ENCODE measurements around the gene HAP1. TPM values are rescaled to one million over a fixed set of nuclear protein-coding genes. Genes with fewer than 3 reads are reported as not detected.
"Not testable (repeated sequence)": the region's sequence is repeated elsewhere in the genome, so short reads cannot be mapped to it uniquely, and the experiment has no call there.

HAP1 gene
- total RNA-seq, 1 experiment from 2014 or later, result 3.2 TPM

DNA sequence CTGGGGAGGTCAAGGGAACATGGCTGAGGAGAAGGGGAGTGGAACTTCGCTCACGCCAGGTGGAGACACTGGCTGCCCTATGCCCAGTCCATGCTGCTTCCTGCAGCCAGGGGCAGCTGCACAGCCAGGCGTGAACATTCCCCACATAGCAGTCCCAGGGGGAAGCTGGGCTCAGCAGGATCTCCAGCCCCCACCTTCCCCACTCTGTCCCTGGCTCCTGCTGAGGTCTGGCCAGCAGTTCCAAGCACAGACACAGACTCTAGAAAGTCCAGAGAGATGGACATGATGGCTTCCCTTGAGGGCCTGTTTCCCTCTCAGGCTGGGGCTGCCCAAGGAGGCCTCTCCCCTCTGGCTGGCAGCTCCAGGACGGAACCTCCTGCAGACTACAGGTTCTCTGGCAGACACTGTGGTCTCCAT lies 42.7 kb upstream of the HAP1 start:
- Histone ChIP-seq H3K4me1 (peaks cover 74% of the 10 kb centered on the region), H3K4me3 (ENCODE audit: low read depth, low read length) (no peak overlapping the region), H3K27me3 (replicated peaks; ENCODE audit: control insufficient read depth, insufficient read depth, low read length) (no peaks in the 10 kb centered on the region), H3K36me3 (ENCODE audit: control insufficient read depth, insufficient read depth, low read length) (peaks cover 4% of the 10 kb centered on the region), H3K9me3 (no peaks in the 10 kb centered on the region)
- no peak for TF ChIP-seq CTCF (IDR thresholded peaks at IDR 0.05; ENCODE audit: insufficient read depth in 1 of 2, low read depth in 1 of 2, low read length in 1 of 2, severe bottlenecking in 1 of 2, unreplicated experiment in 1 of 2)
- BruUV-seq (replicated peaks), result no TSS peak
- intact Hi-C loops (cut with micrococcal nuclease; ENCODE audit: unreplicated experiment), result no loop called here
- H3K9me3 Mint-ChIP-seq (ENCODE audit: unreplicated experiment), result no peaks in the 10 kb centered on the region
- CTCF ChIA-PET, result interaction anchor here (1.0 to 1.9 kb wide), 4 partner anchors 9 to 35 kb away, joined by 4 to 14 read pairs (median 4); partner anchors contain the start of genes JUP and P3H4
- no peaks in the 10 kb centered on the region for H3K27me3 Mint-ChIP-seq (ENCODE audit: insufficient read depth, unreplicated experiment)
- DNase-seq, result no peak
- POLR2A ChIA-PET, result interaction anchor here (0.5 to 1.6 kb wide), 4 partner anchors 9 to 23 kb away, joined by 3 to 7 read pairs (median 4); partner anchors contain the start of gene JUP
- peaks cover 95% of the 10 kb centered on the region for H3K36me3 Mint-ChIP-seq (ENCODE audit: insufficient read depth, unreplicated experiment)
- H3K4me1 Mint-ChIP-seq (ENCODE audit: low read depth, unreplicated experiment), result peaks cover 42% of the 10 kb centered on the region
- no peak overlapping the region for H3K4me3 Mint-ChIP-seq (ENCODE audit: unreplicated experiment)
- no peak overlapping the region for H3K27ac Mint-ChIP-seq (ENCODE audit: unreplicated experiment)

GRCh38 chr17:41776262-41776900 lies 41.9 kb upstream of the HAP1 start:
- H3K4me1 Mint-ChIP-seq (ENCODE audit: low read depth, unreplicated experiment), result peaks cover 46% of the 10 kb centered on the region
- H3K9me3 Mint-ChIP-seq (ENCODE audit: unreplicated experiment); BruUV-seq (replicated peaks); POLR2A ChIA-PET; H3K27me3 ChIP-seq (replicated peaks; ENCODE audit: control insufficient read depth, insufficient read depth, low read length); H3K4me3 ChIP-seq (ENCODE audit: low read depth, low read length); H3K9me3 ChIP-seq; DNase-seq; H3K4me3 Mint-ChIP-seq (ENCODE audit: unreplicated experiment); H3K27me3 Mint-ChIP-seq (ENCODE audit: insufficient read depth, unreplicated experiment); H3K36me3 ChIP-seq (ENCODE audit: control insufficient read depth, insufficient read depth, low read length); intact Hi-C loops (cut with micrococcal nuclease; ENCODE audit: unreplicated experiment): not testable (repeated sequence)
- H3K27ac Mint-ChIP-seq (ENCODE audit: unreplicated experiment), result peak overlapping the region; percentile 92
- CTCF ChIA-PET, result interaction anchor here (0.9 to 1.0 kb wide), 3 partner anchors 10 to 35 kb away, joined by 4 to 5 read pairs (median 4); partner anchors contain the start of genes JUP and P3H4
- peaks cover 74% of the 10 kb centered on the region for H3K4me1 ChIP-seq
- peaks cover 95% of the 10 kb centered on the region for H3K36me3 Mint-ChIP-seq (ENCODE audit: insufficient read depth, unreplicated experiment)

DNA sequence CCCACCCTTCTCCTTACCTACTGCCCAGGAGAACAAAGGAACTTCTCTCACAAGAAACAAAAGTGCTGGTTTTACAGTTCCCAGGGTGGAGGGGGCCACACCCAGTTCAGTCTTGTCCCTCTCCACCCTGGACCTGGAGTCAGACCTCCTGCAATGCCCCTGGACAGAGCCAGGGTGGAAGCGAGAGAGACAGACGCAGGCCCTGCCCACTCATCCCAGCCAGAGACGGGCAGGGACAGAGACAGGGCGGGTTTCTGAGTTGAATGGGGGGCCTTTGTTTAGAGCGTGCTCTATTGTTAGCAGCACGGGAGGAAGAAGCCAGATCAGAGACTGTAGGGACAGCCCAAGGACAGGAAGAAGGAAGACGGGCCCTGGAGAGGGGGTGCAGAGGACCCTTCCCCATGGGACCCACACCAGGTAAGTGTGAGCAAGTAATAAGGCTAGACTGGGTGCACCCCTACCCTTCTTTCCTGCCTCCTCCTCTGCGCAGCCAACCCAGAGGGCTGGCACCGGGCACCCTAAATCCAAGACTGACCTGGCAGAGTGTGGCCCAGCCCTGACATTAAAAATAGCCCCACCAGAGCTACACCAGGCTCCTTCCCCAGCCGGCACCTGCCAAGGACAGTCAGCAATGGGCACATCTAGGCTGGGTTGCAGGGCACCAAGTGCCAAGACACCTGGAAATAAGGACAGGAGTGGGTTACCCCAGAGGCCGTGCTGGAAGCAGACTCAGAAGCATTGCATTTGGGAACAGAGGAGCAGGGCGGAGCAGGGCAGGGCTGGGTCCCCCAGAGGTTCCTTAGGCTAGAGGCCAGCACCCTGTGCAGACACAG lies 41.2 kb upstream of the HAP1 start:
- no peak for DNase-seq

More for the DNA sequence above, 41.2 kb upstream of the HAP1 start:
- ChIA-PET POLR2A (interaction anchor here (3.0 kb wide), 1 partner anchor 10 kb away, joined by 24 read pairs; the partner anchor contains the start of gene JUP), CTCF (interaction anchor here (0.9 to 1.6 kb wide), 2 partner anchors 11 to 36 kb away, joined by 4 to 5 read pairs; partner anchors contain the start of genes JUP and P3H4)
- Histone ChIP-seq H3K9me3 (no peaks in the 10 kb centered on the region), H3K27me3 (replicated peaks; ENCODE audit: control insufficient read depth, insufficient read depth, low read length) (no peaks in the 10 kb centered on the region), H3K36me3 (ENCODE audit: control insufficient read depth, insufficient read depth, low read length) (peaks cover 8% of the 10 kb centered on the region), H3K4me3 (ENCODE audit: low read depth, low read length) (no peak overlapping the region), H3K4me1 (peaks cover 74% of the 10 kb centered on the region)
- BruUV-seq (replicated peaks), result no TSS peak
- Mint-ChIP-seq H3K36me3 (ENCODE audit: insufficient read depth, unreplicated experiment) (peaks cover 95% of the 10 kb centered on the region), H3K4me1 (ENCODE audit: low read depth, unreplicated experiment) (peaks cover 45% of the 10 kb centered on the region), H3K4me3 (ENCODE audit: unreplicated experiment) (no peak overlapping the region), H3K27me3 (ENCODE audit: insufficient read depth, unreplicated experiment) (no peaks in the 10 kb centered on the region), H3K9me3 (ENCODE audit: unreplicated experiment) (no peaks in the 10 kb centered on the region), H3K27ac (ENCODE audit: unreplicated experiment) (peak overlapping the region; percentile 92)
- intact Hi-C loops (cut with micrococcal nuclease; ENCODE audit: unreplicated experiment), result no loop called here
- no peak for TF ChIP-seq CTCF (IDR thresholded peaks at IDR 0.05; ENCODE audit: insufficient read depth in 1 of 2, low read depth in 1 of 2, low read length in 1 of 2, severe bottlenecking in 1 of 2, unreplicated experiment in 1 of 2)

Data from Caco-2 (cell line).